NCI-H69 (cell line): Measurements from ENCODE around the gene DHRS7B.
"Not testable (repeated sequence)": the region's sequence is repeated elsewhere in the genome, so short reads cannot be mapped to it uniquely, and the experiment has no call there.

ENCODE experiments used
- DNase-seq: peaks from one replicate; lab custom pipeline; 2025; lab: John Stamatoyannopoulos, UW

Gene DHRS7B

GRCh38 chr17:21108651-21109050, 18.1 kb upstream of the DHRS7B start:
- no peak for DNase-seq

- DNase-seq = no peak
Measured at GRCh38 chr17:21113049-21113690, 13.6 kb upstream of the DHRS7B start.

- no peak for DNase-seq
Measured at GRCh38 chr17:21113716-21114115, 13.0 kb upstream of the DHRS7B start.

GRCh38 chr17:21114791-21115190, 12.0 kb upstream of the DHRS7B start:
- DNase-seq = not testable (repeated sequence)

- DNase-seq = peak; percentile 66
Measured at GRCh38 chr17:21119247-21119918, 7.4 kb upstream of the DHRS7B start.

GRCh38 chr17:21119919-21120249, 6.9 kb upstream of the DHRS7B start:
- no peak for DNase-seq

- no peak for DNase-seq
Measured at GRCh38 chr17:21124086-21124485, 2.7 kb upstream of the DHRS7B start.

GRCh38 chr17:21124517-21124916, 2.2 kb upstream of the DHRS7B start:
- not testable (repeated sequence) for DNase-seq

GRCh38 chr17:21125862-21126261, 902 bp upstream of the DHRS7B start:
- no peak for DNase-seq

GRCh38 chr17:21127509-21128077, 829 bp downstream of the DHRS7B start:
- no peak for DNase-seq

GRCh38 chr17:21129023-21129681, 2.4 kb downstream of the DHRS7B start:
- DNase-seq = peak; percentile 14

GRCh38 chr17:21131137-21131536, 4.4 kb downstream of the DHRS7B start:
- DNase-seq = no peak

- no peak for DNase-seq
Measured at GRCh38 chr17:21132428-21132827, 5.7 kb downstream of the DHRS7B start.

- no peak for DNase-seq
Measured at GRCh38 chr17:21134559-21134958, 7.8 kb downstream of the DHRS7B start.

- no peak for DNase-seq
Measured at GRCh38 chr17:21140911-21141310, 14.1 kb downstream of the DHRS7B start.

- no peak for DNase-seq
Measured at GRCh38 chr17:21141331-21141730, 14.6 kb downstream of the DHRS7B start.

- not testable (repeated sequence) for DNase-seq
Measured at GRCh38 chr17:21142065-21142464, 15.3 kb downstream of the DHRS7B start.

- no peak for DNase-seq
Measured at GRCh38 chr17:21143695-21144094, 16.9 kb downstream of the DHRS7B start.

- not testable (repeated sequence) for DNase-seq
Measured at GRCh38 chr17:21144299-21144698, 17.5 kb downstream of the DHRS7B start.

GRCh38 chr17:21146362-21147015, 19.7 kb downstream of the DHRS7B start:
- no peak for DNase-seq

- no peak for DNase-seq
Measured at GRCh38 chr17:21149621-21150020, 22.9 kb downstream of the DHRS7B start.

- no peak for DNase-seq
Measured at GRCh38 chr17:21152731-21153130, 26.0 kb downstream of the DHRS7B start.
